ENCODE measurements around the gene SEPTIN8.

The SEPTIN8 gene

DNA sequence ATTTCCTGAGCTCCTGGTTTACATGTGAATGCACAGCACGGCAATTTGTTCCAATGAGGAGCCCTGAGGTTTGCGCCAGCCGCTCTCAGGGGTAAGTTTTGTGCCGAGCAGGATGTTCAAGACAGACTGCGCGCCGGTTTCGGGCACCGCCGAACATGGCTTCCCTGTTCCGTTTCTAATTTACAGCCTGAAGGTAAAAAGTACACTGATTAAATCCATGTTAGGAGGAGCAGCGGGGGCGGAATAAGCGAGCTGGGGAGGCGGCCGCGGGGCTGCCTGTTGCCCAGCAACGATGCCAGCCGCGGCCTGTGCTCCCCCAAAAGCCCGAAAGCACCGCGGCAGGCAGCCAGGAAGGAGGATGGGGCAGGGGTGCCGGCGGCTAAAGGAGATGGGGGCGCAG, 42.4 kb upstream of the SEPTIN8 start:
- H3K27me3 ChIP-seq (ENCODE audit: control insufficient read depth, insufficient read depth, low read length): peaks cover 8% of the 10 kb centered on the region
- peaks cover 16% of the 10 kb centered on the region for H3K4me1 ChIP-seq (ENCODE audit: control insufficient read depth, insufficient read depth, low read length)
- H3K36me3 ChIP-seq (ENCODE audit: control insufficient read depth, insufficient read depth, low read length): no peaks in the 10 kb centered on the region
- H3K9ac ChIP-seq (ENCODE audit: low read length): no peak overlapping the region
- H3K9me3 ChIP-seq (ENCODE audit: control insufficient read depth, low read length): no peaks in the 10 kb centered on the region
- H3K4me3 ChIP-seq (ENCODE audit: low read length): no peak overlapping the region

DNA sequence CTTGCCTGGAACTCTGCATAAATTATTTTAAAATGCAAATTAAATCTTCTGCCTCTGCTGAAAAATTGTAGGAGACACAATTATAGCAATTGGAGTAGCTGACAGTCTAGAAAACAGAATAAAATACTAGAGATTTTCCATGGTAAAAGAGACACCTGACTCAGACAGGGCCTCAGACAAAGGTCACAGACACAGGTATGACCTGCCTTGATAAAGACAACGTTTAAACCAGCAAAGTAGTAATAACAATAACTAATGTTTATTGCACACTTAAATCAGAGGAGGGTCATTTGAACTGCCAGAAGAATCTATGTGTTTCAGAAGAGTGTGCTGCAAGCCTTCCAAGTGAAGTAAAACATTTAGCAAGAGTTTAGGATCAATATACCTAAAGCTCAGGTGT, 40.0 kb upstream of the SEPTIN8 start:
- Histone ChIP-seq H3K9ac (ENCODE audit: low read length) (no peak overlapping the region), H3K4me1 (ENCODE audit: control insufficient read depth, insufficient read depth, low read length) (peaks cover 7% of the 10 kb centered on the region), H3K9me3 (ENCODE audit: control insufficient read depth, low read length) (no peaks in the 10 kb centered on the region), H3K36me3 (ENCODE audit: control insufficient read depth, insufficient read depth, low read length) (no peaks in the 10 kb centered on the region), H3K4me3 (ENCODE audit: low read length) (no peak overlapping the region), H3K27me3 (ENCODE audit: control insufficient read depth, insufficient read depth, low read length) (peaks cover 6% of the 10 kb centered on the region)

DNA sequence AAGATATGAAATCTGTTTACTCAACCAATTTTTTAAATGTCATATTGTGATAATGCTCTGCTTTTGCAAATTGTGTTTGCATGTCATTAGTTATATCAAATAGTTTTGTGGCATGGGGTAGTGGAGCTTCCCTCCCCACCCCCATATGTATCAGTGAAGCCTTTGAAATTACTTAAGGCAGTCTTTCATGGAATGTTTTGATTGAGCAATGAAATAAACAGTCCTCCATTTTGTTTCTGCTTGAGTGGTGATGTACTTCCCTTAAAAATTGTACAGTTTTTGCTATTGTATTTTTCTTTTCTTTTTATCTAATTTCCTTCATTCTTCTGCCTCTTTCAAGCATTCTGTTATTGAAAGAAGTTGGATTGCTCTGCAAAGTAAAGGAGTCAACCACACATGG, 39.5 kb upstream of the SEPTIN8 start:
- peaks cover 6% of the 10 kb centered on the region for H3K27me3 ChIP-seq (ENCODE audit: control insufficient read depth, insufficient read depth, low read length)
- no peak overlapping the region for H3K4me3 ChIP-seq (ENCODE audit: low read length)
- H3K4me1 ChIP-seq (ENCODE audit: control insufficient read depth, insufficient read depth, low read length): peaks cover 7% of the 10 kb centered on the region
- no peaks in the 10 kb centered on the region for H3K36me3 ChIP-seq (ENCODE audit: control insufficient read depth, insufficient read depth, low read length)
- no peaks in the 10 kb centered on the region for H3K9me3 ChIP-seq (ENCODE audit: control insufficient read depth, low read length)
- no peak overlapping the region for H3K9ac ChIP-seq (ENCODE audit: low read length)

- Histone ChIP-seq H3K9ac (ENCODE audit: low read length) (no peak overlapping the region), H3K4me1 (ENCODE audit: control insufficient read depth, insufficient read depth, low read length) (peaks cover 7% of the 10 kb centered on the region), H3K36me3 (ENCODE audit: control insufficient read depth, insufficient read depth, low read length) (no peaks in the 10 kb centered on the region), H3K4me3 (ENCODE audit: low read length) (no peak overlapping the region), H3K9me3 (ENCODE audit: control insufficient read depth, low read length) (no peaks in the 10 kb centered on the region), H3K27me3 (ENCODE audit: control insufficient read depth, insufficient read depth, low read length) (peaks cover 6% of the 10 kb centered on the region)
Observed at GRCh38 chr5:132816083-132816482, 39.0 kb upstream of the SEPTIN8 start.

DNA sequence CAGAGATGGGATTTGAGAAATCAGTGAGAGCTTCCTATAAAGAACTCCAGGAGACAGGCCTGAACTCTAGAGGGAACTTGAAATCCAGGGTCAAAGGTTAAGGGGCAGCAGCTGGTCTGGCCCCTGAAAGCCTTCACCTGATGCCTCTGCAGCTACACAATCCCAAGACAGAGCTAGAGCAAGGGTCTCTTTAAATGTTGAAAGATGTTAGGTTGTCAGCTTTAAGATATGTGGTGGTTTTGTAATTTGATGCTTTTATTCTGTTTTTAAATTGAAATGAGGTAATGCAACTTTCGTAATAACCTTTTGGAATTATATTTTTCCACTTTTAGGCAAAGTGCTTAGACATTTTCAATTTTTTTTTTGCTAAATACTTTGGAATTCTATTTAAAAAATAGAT, 38.4 kb upstream of the SEPTIN8 start:
- Histone ChIP-seq H3K9me3 (ENCODE audit: control insufficient read depth, low read length) (no peaks in the 10 kb centered on the region), H3K4me3 (ENCODE audit: low read length) (no peak overlapping the region), H3K4me1 (ENCODE audit: control insufficient read depth, insufficient read depth, low read length) (peaks cover 7% of the 10 kb centered on the region), H3K27me3 (ENCODE audit: control insufficient read depth, insufficient read depth, low read length) (peaks cover 6% of the 10 kb centered on the region), H3K36me3 (ENCODE audit: control insufficient read depth, insufficient read depth, low read length) (no peaks in the 10 kb centered on the region), H3K9ac (ENCODE audit: low read length) (no peak overlapping the region)

DNA sequence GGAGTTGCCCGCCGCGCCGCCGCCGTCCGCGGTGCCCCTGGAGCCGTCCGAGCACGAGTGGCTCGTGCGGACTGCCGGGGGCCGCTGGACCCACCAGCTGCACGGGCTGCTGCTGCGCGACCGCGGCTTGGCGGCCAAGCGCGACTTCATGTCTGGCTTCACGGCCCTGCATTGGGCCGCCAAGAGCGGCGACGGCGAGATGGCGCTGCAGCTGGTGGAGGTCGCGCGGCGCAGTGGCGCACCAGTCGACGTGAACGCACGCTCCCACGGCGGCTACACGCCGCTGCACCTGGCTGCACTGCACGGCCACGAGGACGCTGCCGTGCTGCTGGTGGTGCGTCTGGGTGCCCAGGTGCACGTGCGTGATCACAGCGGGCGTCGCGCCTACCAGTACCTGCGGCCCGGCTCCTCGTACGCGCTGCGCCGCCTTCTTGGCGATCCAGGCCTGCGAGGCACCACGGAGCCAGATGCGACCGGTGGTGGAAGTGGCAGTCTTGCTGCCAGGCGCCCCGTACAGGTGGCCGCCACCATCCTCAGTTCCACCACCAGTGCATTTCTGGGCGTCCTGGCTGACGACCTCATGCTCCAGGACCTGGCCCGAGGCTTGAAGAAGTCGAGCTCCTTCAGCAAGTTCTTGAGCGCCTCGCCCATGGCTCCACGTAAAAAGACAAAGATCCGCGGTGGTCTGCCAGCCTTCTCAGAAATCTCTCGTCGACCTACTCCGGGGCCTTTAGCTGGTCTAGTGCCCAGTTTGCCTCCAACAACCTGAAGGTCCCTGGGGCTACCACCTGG, 37.7 kb upstream of the SEPTIN8 start:
- no peaks in the 10 kb centered on the region for H3K9me3 ChIP-seq (ENCODE audit: control insufficient read depth, low read length)
- H3K27me3 ChIP-seq (ENCODE audit: control insufficient read depth, insufficient read depth, low read length): peaks cover 6% of the 10 kb centered on the region
- no peaks in the 10 kb centered on the region for H3K36me3 ChIP-seq (ENCODE audit: control insufficient read depth, insufficient read depth, low read length)
- H3K9ac ChIP-seq (ENCODE audit: low read length): peak overlapping the region; percentile 65
- no peak overlapping the region for H3K4me3 ChIP-seq (ENCODE audit: low read length)
- peaks cover 2% of the 10 kb centered on the region for H3K4me1 ChIP-seq (ENCODE audit: control insufficient read depth, insufficient read depth, low read length)

DNA sequence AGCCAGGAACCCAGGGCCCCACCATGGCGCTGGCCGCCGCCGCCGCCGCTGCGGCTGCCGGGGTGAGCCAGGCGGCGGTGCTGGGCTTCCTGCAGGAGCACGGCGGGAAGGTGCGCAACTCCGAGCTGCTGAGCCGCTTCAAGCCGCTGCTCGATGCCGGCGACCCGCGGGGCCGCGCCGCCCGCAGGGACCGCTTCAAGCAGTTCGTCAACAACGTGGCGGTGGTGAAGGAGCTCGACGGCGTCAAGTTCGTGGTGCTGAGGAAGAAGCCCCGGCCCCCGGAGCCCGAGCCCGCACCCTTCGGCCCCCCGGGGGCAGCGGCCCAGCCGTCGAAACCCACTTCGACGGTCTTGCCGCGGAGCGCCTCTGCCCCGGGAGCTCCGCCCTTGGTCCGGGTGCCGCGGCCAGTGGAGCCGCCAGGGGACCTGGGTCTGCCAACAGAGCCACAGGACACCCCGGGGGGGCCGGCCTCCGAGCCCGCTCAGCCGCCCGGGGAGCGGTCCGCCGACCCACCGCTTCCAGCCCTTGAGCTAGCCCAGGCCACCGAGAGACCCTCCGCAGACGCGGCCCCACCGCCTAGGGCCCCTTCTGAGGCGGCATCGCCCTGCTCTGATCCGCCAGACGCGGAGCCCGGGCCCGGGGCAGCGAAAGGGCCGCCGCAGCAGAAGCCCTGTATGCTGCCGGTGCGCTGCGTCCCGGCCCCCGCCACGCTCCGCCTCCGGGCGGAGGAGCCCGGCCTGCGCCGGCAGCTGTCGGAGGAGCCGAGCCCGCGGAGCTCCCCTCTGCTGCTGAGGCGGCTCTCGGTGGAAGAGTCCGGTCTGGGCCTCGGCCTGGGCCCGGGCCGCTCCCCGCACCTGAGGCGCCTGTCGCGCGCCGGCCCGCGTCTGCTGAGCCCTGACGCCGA, 36.8 kb upstream of the SEPTIN8 start:
- H3K4me3 ChIP-seq (ENCODE audit: low read length): peak overlapping the region; percentile 46
- H3K27me3 ChIP-seq (ENCODE audit: control insufficient read depth, insufficient read depth, low read length): peaks cover 6% of the 10 kb centered on the region
- H3K9ac ChIP-seq (ENCODE audit: low read length): peak overlapping the region; percentile 65
- no peaks in the 10 kb centered on the region for H3K9me3 ChIP-seq (ENCODE audit: control insufficient read depth, low read length)
- H3K4me1 ChIP-seq (ENCODE audit: control insufficient read depth, insufficient read depth, low read length): peaks cover 1% of the 10 kb centered on the region
- no peaks in the 10 kb centered on the region for H3K36me3 ChIP-seq (ENCODE audit: control insufficient read depth, insufficient read depth, low read length)

DNA sequence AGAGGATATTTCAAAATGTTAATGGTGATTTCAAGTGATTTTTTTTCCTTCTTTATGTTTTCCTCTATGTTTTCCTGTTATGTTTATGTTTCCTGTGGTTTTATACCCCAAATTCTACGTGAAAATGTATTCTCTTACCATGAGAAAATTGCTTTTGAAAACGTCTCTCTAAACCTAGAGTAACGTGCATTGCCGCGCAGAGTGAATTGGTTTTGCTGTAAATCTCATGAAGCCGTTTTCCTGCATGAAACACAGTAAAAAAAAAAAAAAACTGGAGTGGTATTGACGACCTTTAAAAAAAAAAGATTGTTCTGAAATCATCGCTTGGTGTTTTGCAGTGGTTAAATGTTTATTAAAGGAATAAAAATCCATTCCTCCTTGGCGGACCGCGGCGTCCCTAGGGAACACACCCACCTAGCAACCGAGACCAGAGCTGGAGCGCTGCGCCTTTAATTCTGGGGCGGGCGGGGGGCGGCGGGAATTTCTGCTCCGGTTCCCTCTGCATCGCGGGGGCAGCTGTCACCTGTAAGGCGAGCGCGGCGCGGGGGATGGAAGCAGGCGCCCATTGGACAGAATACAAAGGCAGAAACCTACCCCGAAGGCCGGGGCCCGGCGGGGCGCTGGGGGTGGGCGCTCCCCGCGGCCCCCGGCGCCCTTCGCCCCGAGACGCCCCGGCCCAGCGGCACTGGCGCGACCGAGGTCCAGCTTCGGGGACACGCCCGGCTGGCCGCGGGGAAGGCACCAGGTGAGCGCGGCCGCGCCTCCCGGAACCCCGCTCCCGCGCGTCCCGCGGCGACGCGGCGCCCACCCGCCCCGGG, 36.0 kb upstream of the SEPTIN8 start, which contains the start of gene SOWAHA:
TSS of gene SOWAHA (plus strand) at position 522 of the 818 bp plus-strand sequence. CDS start 320 bp downstream, outside the sequence.
- peak within 1 kb of the TSS; percentile 46 for H3K4me3 ChIP-seq (ENCODE audit: low read length)
- no peaks in the 10 kb centered on the region for H3K9me3 ChIP-seq (ENCODE audit: control insufficient read depth, low read length)
- H3K9ac ChIP-seq (ENCODE audit: low read length): peak within 1 kb of the TSS; percentile 65
- H3K36me3 ChIP-seq (ENCODE audit: control insufficient read depth, insufficient read depth, low read length): no peaks in the 10 kb centered on the region
- H3K4me1 ChIP-seq (ENCODE audit: control insufficient read depth, insufficient read depth, low read length): peaks cover 9% of the 10 kb centered on the region
- H3K27me3 ChIP-seq (ENCODE audit: control insufficient read depth, insufficient read depth, low read length): peaks cover 6% of the 10 kb centered on the region

GRCh38 chr5:132812123-132812765, 35.2 kb upstream of the SEPTIN8 start:
- no peaks in the 10 kb centered on the region for H3K9me3 ChIP-seq (ENCODE audit: control insufficient read depth, low read length)
- no peaks in the 10 kb centered on the region for H3K36me3 ChIP-seq (ENCODE audit: control insufficient read depth, insufficient read depth, low read length)
- no peak overlapping the region for H3K9ac ChIP-seq (ENCODE audit: low read length)
- peaks cover 13% of the 10 kb centered on the region for H3K4me1 ChIP-seq (ENCODE audit: control insufficient read depth, insufficient read depth, low read length)
- no peak overlapping the region for H3K4me3 ChIP-seq (ENCODE audit: low read length)
- H3K27me3 ChIP-seq (ENCODE audit: control insufficient read depth, insufficient read depth, low read length): peaks cover 6% of the 10 kb centered on the region

DNA sequence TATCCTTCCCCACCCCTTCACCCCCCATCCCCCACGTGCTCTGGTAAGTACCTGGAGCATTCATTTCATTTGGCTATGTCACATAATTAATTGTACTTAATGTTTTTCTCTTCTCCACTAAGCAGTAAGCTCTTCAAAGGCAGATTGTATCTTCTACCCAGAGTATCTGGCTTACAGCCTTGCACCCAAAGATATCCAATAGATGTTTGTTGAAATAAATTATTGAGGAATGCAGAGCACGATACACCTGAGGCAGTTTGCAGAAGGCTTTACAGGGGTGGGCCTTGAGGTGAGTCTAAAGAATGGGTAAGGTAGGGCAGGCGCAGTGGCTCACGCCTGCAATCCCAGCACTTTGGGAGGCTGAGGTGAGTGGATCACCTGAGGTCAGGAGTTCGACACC, 33.6 kb upstream of the SEPTIN8 start:
- peaks cover 6% of the 10 kb centered on the region for H3K27me3 ChIP-seq (ENCODE audit: control insufficient read depth, insufficient read depth, low read length)

DNA sequence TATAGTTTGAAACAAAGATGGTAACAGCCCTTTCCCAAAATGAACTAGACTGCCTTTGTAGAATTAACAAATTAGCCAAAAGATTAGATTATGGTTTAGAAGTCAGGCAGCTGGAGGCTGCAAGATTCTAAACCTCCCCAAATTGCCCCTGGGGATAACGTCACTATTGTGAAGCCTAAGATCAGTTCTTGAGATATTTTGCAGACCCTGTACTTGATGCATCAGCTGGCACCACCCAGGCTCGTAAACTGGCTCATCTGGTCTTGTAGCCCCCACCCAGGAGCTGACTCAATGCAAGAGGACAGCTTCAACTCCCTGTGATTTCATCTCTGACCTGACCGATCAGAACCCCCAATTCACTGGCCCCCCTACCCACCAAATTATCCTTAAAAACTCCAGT, 31.8 kb upstream of the SEPTIN8 start:
- peaks cover 19% of the 10 kb centered on the region for H3K4me1 ChIP-seq (ENCODE audit: control insufficient read depth, insufficient read depth, low read length)
- H3K27me3 ChIP-seq (ENCODE audit: control insufficient read depth, insufficient read depth, low read length): peaks cover 3% of the 10 kb centered on the region
- H3K9me3 ChIP-seq (ENCODE audit: control insufficient read depth, low read length): no peaks in the 10 kb centered on the region
- H3K9ac ChIP-seq (ENCODE audit: low read length): no peak overlapping the region
- no peaks in the 10 kb centered on the region for H3K36me3 ChIP-seq (ENCODE audit: control insufficient read depth, insufficient read depth, low read length)
- H3K4me3 ChIP-seq (ENCODE audit: low read length): no peak overlapping the region

More for the DNA sequence above, 33.6 kb upstream of the SEPTIN8 start:
- Histone ChIP-seq H3K9ac (ENCODE audit: low read length) (no peak overlapping the region), H3K4me3 (ENCODE audit: low read length) (no peak overlapping the region), H3K36me3 (ENCODE audit: control insufficient read depth, insufficient read depth, low read length) (no peaks in the 10 kb centered on the region), H3K9me3 (ENCODE audit: control insufficient read depth, low read length) (no peaks in the 10 kb centered on the region), H3K4me1 (ENCODE audit: control insufficient read depth, insufficient read depth, low read length) (peaks cover 19% of the 10 kb centered on the region)

Measured in mucosa of stomach (tissue), 1 donor.